Measurements from ENCODE around the gene TMEM208. TPM values are rescaled to one million over a fixed set of nuclear protein-coding genes. Genes with fewer than 3 reads are reported as not detected.

TMEM208 gene
- total and polyA plus RNA-seq, 2 of the 13 experiments (the other 11 are each of a cell fraction or from before 2014, with no cell fraction given): 58.8 to 72.9 TPM

- TF ChIP-seq ZNF772 (CRISPR knock-in tag; IDR thresholded peaks at IDR 0.05) (peak; percentile 75), RARA (CRISPR knock-in tag; IDR thresholded peaks at IDR 0.05) (0 out of 2 replicates have a peak, but pooled peaks have one; percentile 26), CBX5 (CRISPR knock-in tag; IDR thresholded peaks at IDR 0.05; ENCODE audit: borderline replicate concordance) (peak; percentile 51; the same call in 1 of the 2 replicates), THRA (CRISPR knock-in tag; IDR thresholded peaks at IDR 0.05; ENCODE audit: borderline replicate concordance) (peak; percentile 40; the same call in 1 of the 2 replicates), ZBTB7B (CRISPR knock-in tag; IDR thresholded peaks at IDR 0.05) (peak; percentile 59; the same call in 1 of the 2 replicates), POLR2A (IDR thresholded peaks at IDR 0.05; ENCODE audit: insufficient read depth in 1 of 2, low read depth in 2 of 2, low read length in 2 of 2) (peak; percentile 14 to 72; a peak in 2 of 4 replicates), MAF1 (CRISPR knock-in tag; IDR thresholded peaks at IDR 0.05; ENCODE audit: borderline replicate concordance) (no peak), HBP1 (CRISPR knock-in tag; IDR thresholded peaks at IDR 0.05; ENCODE audit: low read depth) (no peak), SP140L (CRISPR knock-in tag; IDR thresholded peaks at IDR 0.05; ENCODE audit: borderline replicate concordance) (no peak; the same call in 1 of the 2 replicates), TFAP4 (IDR thresholded peaks at IDR 0.05; ENCODE audit: borderline replicate concordance, low read depth) (peak; percentile 54; the same call in 1 of the 2 replicates), ZFY (CRISPR knock-in tag; IDR thresholded peaks at IDR 0.05) (peak; percentile 67; the same call in 1 of the 2 replicates), BCL3 (CRISPR knock-in tag; IDR thresholded peaks at IDR 0.05) (peak; percentile 78; the same call in 1 of the 2 replicates), ZBTB39 (CRISPR knock-in tag; IDR thresholded peaks at IDR 0.05) (peak; percentile 68; the same call in 1 of the 2 replicates), EZH2 (conservative IDR thresholded peaks at IDR 0.05; ENCODE audit: low read depth, low read length) (no peak), HOMEZ (CRISPR knock-in tag; IDR thresholded peaks at IDR 0.05; ENCODE audit: low read depth) (peak; percentile 44; the same call in 1 of the 2 replicates), THAP8 (CRISPR knock-in tag; IDR thresholded peaks at IDR 0.05; ENCODE audit: borderline replicate concordance) (0 out of 2 replicates have a peak, but pooled peaks have one; percentile 44)
Measured at GRCh38 chr16:67247192-67248072, 20.5 kb downstream of the TMEM208 start, which contains the start of gene FHOD1 (continued).

Measured in HepG2 (cell line).